Right cardiac atrium (tissue), 5 donors: ENCODE data around the gene THADA. TPM values are rescaled to one million over a fixed set of nuclear protein-coding genes. Genes with fewer than 3 reads are reported as not detected.
A peak's percentile ranks its signal among the peaks of the same experiment; 100 is the strongest.

ENCODE experiments used
- ATAC-seq, 2 donors: fragments of 200-7000 bp; cut with Tn5 transposase; one replicate each; pipeline versions ENCODE4 v1.8.0 to v1.9.1; 2020; ENCODE audit warnings: moderate library complexity in 2 of 2, mild to moderate bottlenecking in 1 of 2
- DNase-seq, 3 donors: peaks; one replicate each; pipeline ENCODE4 v3.0.0-alpha.2; 2020
- H3K27ac ChIP-seq: one replicate; pipeline ENCODE4 v1.5.1; 2013; ENCODE audit warnings: mild to moderate bottlenecking, low read length, control low read depth, moderate library complexity
- H3K27me3 ChIP-seq: one replicate; pipeline ENCODE4 v1.6.1; 2013; ENCODE audit not compliant: control insufficient read depth, insufficient read depth
- H3K4me1 ChIP-seq: one replicate; pipeline ENCODE4 v1.6.1; 2013; ENCODE audit warnings: low read length; ENCODE audit not compliant: control insufficient read depth, insufficient read depth
- H3K4me3 ChIP-seq: one replicate; pipeline ENCODE4 v1.5.1; 2013; ENCODE audit warnings: low read length, control low read depth
- H3K9me3 ChIP-seq: one replicate; pipeline ENCODE4 v1.6.1; 2013; ENCODE audit warnings: low read length; ENCODE audit not compliant: control insufficient read depth
- WGBS: extraction: QIAGEN DNeasy Blood & Tissue Kit; methylation state at CpG from one replicate; pipeline ENCODE4 v1.1.7; 2013; 5-methylcytosine and 5-hydroxymethylcytosine counted together
- intact Hi-C, 4 donors: fragments of 100-400 bp; cut with DNase I; formaldehyde crosslinking; loops; one replicate each; pipeline versions ENCODE4 v1.11.0 to v1.14.0; 2022 to 2023
- polyA plus RNA-seq: library from polyadenylated mRNA; stranded (reverse); fragments of 200-250 nt; gene quantifications from one replicate; pipeline ENCODE4 v1.2.3, GENCODE V29; 2013
- total RNA-seq, 4 donors: library from RNA; stranded (reverse); fragmentation: NEBNext Ultra II Directional; extraction: Animal tissue kit (Norgen Biotek cat#: 25700); gene quantifications; one replicate each; pipeline ENCODE4 v1.2.1, GENCODE V29; 2021
- donor health status: healthy with polysubstance abuse.
- donor health status: DM: no; HTN: yes; CAD: no.
- donor health status: DM: no; HTN: no; CAD: no.
- donor health status: DM: no; HTN: yes; CAD: no; lungs with severe emphysema.
- donor health status: DM: yes; HTN: yes; CAD: no.

Gene THADA
- total and polyA plus RNA-seq, 5 donors: 10.6 to 20.7 (median 19.8) TPM

GRCh38 chr2:43507137-43507536 lies 88.7 kb downstream of the THADA start:
- DNase-seq (no peak), ATAC-seq (no peak)
- Histone ChIP-seq H3K9me3 (no peaks in the 10 kb centered on the region), H3K27ac (no peak overlapping the region), H3K27me3 (no peaks in the 10 kb centered on the region), H3K4me1 (no peaks in the 10 kb centered on the region), H3K4me3 (no peak overlapping the region)
- 91% methylated on average over 2 of the region's 2 CpGs for WGBS
- intact Hi-C loops: no loop called here

- H3K27me3 ChIP-seq: no peaks in the 10 kb centered on the region
- H3K27ac ChIP-seq: no peak overlapping the region
- WGBS: 75% methylated on average over 1 of the region's 1 CpG
- no peak overlapping the region for H3K4me3 ChIP-seq
- ATAC-seq (no peak), DNase-seq (no peak)
- intact Hi-C loops: no loop called here
- no peaks in the 10 kb centered on the region for H3K4me1 ChIP-seq
- H3K9me3 ChIP-seq: no peaks in the 10 kb centered on the region
Measured at GRCh38 chr2:43495727-43496126, 100.1 kb downstream of the THADA start.

DNA sequence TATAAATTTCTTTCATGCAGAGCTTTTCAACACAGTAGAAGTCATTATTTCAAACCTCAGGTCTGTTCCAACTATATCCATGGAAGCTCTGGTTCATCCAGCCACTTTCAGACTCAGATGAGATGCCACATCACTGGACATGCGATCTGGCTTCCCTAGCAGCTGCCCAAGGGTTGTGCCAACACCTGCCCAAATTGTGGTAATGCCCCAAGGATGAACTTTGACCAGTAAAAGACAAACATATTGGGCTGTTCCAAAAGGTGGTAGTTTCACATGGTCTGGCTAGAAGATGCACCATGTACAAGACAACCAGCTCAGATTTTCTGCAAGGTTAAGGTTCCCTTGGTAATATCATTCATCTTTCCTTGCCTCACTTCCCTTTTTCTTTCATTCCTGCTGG lies 101.9 kb downstream of the THADA start:
- DNase-seq (no peak), ATAC-seq (no peak)
- 92% methylated on average over 1 of the region's 1 CpG for WGBS
- H3K27ac ChIP-seq: no peak overlapping the region
- no peaks in the 10 kb centered on the region for H3K27me3 ChIP-seq
- intact Hi-C loops: no loop called here
- no peak overlapping the region for H3K4me3 ChIP-seq
- no peaks in the 10 kb centered on the region for H3K9me3 ChIP-seq
- no peaks in the 10 kb centered on the region for H3K4me1 ChIP-seq

- H3K27me3 ChIP-seq: no peaks in the 10 kb centered on the region
- no peak overlapping the region for H3K4me3 ChIP-seq
- H3K9me3 ChIP-seq: no peaks in the 10 kb centered on the region
- H3K27ac ChIP-seq: no peak overlapping the region
- intact Hi-C loops: no loop called here
- ATAC-seq: no peak
- H3K4me1 ChIP-seq: no peaks in the 10 kb centered on the region
- DNase-seq: no peak
- 90% methylated on average over 2 of the region's 2 CpGs for WGBS
Measured at GRCh38 chr2:43491065-43491639, 104.7 kb downstream of the THADA start.

GRCh38 chr2:43490252-43490786 lies 105.5 kb downstream of the THADA start:
- Histone ChIP-seq H3K27ac (no peak overlapping the region), H3K9me3 (no peaks in the 10 kb centered on the region), H3K4me1 (no peaks in the 10 kb centered on the region), H3K4me3 (no peak overlapping the region), H3K27me3 (no peaks in the 10 kb centered on the region)
- intact Hi-C loops: no loop called here
- DNase-seq: no peak
- ATAC-seq: no peak
- WGBS: 81% methylated on average over 1 of the region's 1 CpG

GRCh38 chr2:43488737-43489136 lies 107.1 kb downstream of the THADA start:
- Histone ChIP-seq H3K27ac (no peak overlapping the region), H3K9me3 (no peaks in the 10 kb centered on the region), H3K27me3 (no peaks in the 10 kb centered on the region), H3K4me1 (no peaks in the 10 kb centered on the region), H3K4me3 (no peak overlapping the region)
- DNase-seq (no peak), ATAC-seq (no peak)
- 86% methylated on average over 3 of the region's 3 CpGs for WGBS
- intact Hi-C loops: loop anchor here (5.0 to 10.0 kb wide), 10 partner anchors 54 to 664 kb away; no protein-coding TSS in a partner anchor

GRCh38 chr2:43486603-43487002 lies 109.2 kb downstream of the THADA start:
- Histone ChIP-seq H3K9me3 (no peaks in the 10 kb centered on the region), H3K4me1 (no peaks in the 10 kb centered on the region), H3K4me3 (no peak overlapping the region), H3K27me3 (no peaks in the 10 kb centered on the region), H3K27ac (no peak overlapping the region)
- DNase-seq (no peak), ATAC-seq (peak; percentile 60 to 69)
- intact Hi-C loops: loop anchor here (5.0 to 10.0 kb wide), 10 partner anchors 56 to 662 kb away; no protein-coding TSS in a partner anchor

- no peaks in the 10 kb centered on the region for H3K4me1 ChIP-seq
- no peak overlapping the region for H3K27ac ChIP-seq
- no peaks in the 10 kb centered on the region for H3K9me3 ChIP-seq
- intact Hi-C loops: loop anchor here (5.0 to 10.0 kb wide), 8 partner anchors 250 to 660 kb away; no protein-coding TSS in a partner anchor
- ATAC-seq (peak; percentile 68 to 71), DNase-seq (no peak)
- no peak overlapping the region for H3K4me3 ChIP-seq
- no peaks in the 10 kb centered on the region for H3K27me3 ChIP-seq
Measured at GRCh38 chr2:43484323-43484930, 111.4 kb downstream of the THADA start.

DNA sequence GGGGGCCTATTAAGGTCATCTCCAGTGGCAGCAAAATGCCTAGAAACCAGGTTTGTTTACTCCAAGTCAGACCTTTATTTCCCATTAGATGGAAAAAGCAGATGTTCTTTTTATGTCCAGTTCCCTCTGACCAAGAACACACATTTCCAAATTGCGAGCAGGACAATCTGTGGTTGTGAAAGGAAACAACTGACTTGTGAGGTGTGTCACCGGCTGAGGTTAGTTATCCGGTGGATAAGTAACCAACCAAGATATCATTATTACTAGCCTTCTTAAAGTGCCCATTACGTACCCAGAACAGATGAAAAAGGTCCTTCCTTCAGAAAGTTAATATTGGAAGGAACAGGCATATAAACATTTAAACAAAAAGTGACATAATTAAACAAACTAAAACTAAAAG lies 112.9 kb downstream of the THADA start:
- 26% methylated on average over 4 of the region's 4 CpGs for WGBS
- no peak overlapping the region for H3K4me3 ChIP-seq
- no peak for ATAC-seq

DNA sequence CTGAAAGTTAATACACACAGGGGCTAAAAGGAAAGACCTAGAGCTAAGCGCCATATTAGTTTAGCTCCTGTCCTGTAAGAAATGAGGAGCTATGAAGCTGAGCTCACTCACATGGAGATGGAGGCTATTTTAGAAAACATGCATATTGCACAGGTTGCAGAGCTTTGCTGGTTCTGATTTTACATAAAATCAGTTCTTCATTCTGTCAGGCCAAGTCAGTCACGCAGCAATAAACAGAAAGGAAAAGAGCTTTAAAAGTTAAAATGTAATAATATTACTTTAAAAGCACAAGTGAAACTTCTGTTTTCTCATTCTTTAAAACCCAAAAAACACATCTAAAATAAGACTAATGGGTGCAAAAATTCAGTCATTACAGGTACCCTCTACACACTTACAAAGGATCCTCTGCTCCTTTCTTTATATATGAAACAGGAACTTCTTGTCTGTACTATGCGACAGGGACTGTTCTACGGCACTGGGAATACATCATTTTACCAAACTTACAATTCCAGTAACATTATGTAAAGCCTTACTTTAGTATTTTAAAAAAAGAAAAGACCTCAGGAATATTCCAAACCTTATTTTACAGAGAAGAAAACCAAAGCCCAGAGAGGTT lies 113.8 kb downstream of the THADA start:
- ATAC-seq: no peak
- intact Hi-C loops: loop anchor here (2.0 to 10.0 kb wide), 9 partner anchors 247 to 657 kb away; no protein-coding TSS in a partner anchor
- no peak overlapping the region for H3K4me3 ChIP-seq
- DNase-seq: no peak
- H3K27ac ChIP-seq: no peak overlapping the region
- WGBS: 93% methylated on average over 4 of the region's 4 CpGs
- H3K9me3 ChIP-seq: no peaks in the 10 kb centered on the region
- H3K4me1 ChIP-seq: no peaks in the 10 kb centered on the region
- H3K27me3 ChIP-seq: no peaks in the 10 kb centered on the region

More for the DNA sequence above, 112.9 kb downstream of the THADA start:
- Histone ChIP-seq H3K4me1 (no peaks in the 10 kb centered on the region), H3K27ac (no peak overlapping the region), H3K9me3 (no peaks in the 10 kb centered on the region), H3K27me3 (no peaks in the 10 kb centered on the region)
- intact Hi-C loops: loop anchor here (2.0 to 10.0 kb wide), 9 partner anchors 248 to 658 kb away; no protein-coding TSS in a partner anchor
- DNase-seq: no peak

- Histone ChIP-seq H3K4me3 (no peak overlapping the region), H3K27me3 (no peaks in the 10 kb centered on the region), H3K27ac (no peak overlapping the region), H3K4me1 (no peaks in the 10 kb centered on the region), H3K9me3 (no peaks in the 10 kb centered on the region)
- ATAC-seq: no peak
- intact Hi-C loops: loop anchor here (5.0 to 10.0 kb wide), 8 partner anchors 246 to 656 kb away; no protein-coding TSS in a partner anchor
- 93% methylated on average over 3 of the region's 3 CpGs for WGBS
- no peak for DNase-seq
Measured at GRCh38 chr2:43480874-43481273, 115.0 kb downstream of the THADA start.
